NCI-H2029 treated with DMSO at 0.1 percent for 48 hours (cell line): ENCODE measurements around the gene MACF1.
"Not testable (repeated sequence)": the region's sequence is repeated elsewhere in the genome, so short reads cannot be mapped to it uniquely, and the experiment has no call there.

Source experiments
- DNase-seq: peaks from one replicate; lab custom pipeline; 2025; lab: John Stamatoyannopoulos, UW

MACF1 gene

GRCh38 chr1:39204441-39205081, at the start of gene MACF1:
Gene MACF1 (plus strand): TSS chr1:39204695. CDS start chr1:39205023, 328 bp downstream.
- peak; percentile 94 for DNase-seq

GRCh38 chr1:39157304-39157703, 47.2 kb upstream of the MACF1 start:
- no peak for DNase-seq

- DNase-seq = peak; percentile 100
Measured at GRCh38 chr1:39158327-39159086, 46.0 kb upstream of the MACF1 start.

GRCh38 chr1:39159224-39160036, 45.1 kb upstream of the MACF1 start:
- DNase-seq = peak; percentile 93

- DNase-seq = peak; percentile 89
Measured at GRCh38 chr1:39160703-39161102, 43.8 kb upstream of the MACF1 start.

- not testable (repeated sequence) for DNase-seq
Measured at GRCh38 chr1:39161811-39162210, 42.7 kb upstream of the MACF1 start.

GRCh38 chr1:39163469-39163868, 41.0 kb upstream of the MACF1 start:
- DNase-seq = no peak

GRCh38 chr1:39164256-39164655, 40.2 kb upstream of the MACF1 start:
- no peak for DNase-seq

GRCh38 chr1:39165049-39165448, 39.4 kb upstream of the MACF1 start:
- no peak for DNase-seq

- DNase-seq = no peak
Measured at GRCh38 chr1:39165488-39165887, 39.0 kb upstream of the MACF1 start.

GRCh38 chr1:39167632-39168209, 36.8 kb upstream of the MACF1 start:
- peak; percentile 99 for DNase-seq

GRCh38 chr1:39168301-39169080, 36.0 kb upstream of the MACF1 start:
- no peak for DNase-seq

- peak; percentile 100 for DNase-seq
Measured at GRCh38 chr1:39170731-39171667, 33.5 kb upstream of the MACF1 start.

GRCh38 chr1:39173119-39173994, 31.1 kb upstream of the MACF1 start:
- DNase-seq = peak; percentile 98

- DNase-seq = no peak
Measured at GRCh38 chr1:39173995-39174380, 30.5 kb upstream of the MACF1 start.

- DNase-seq = no peak
Measured at GRCh38 chr1:39174390-39175081, 30.0 kb upstream of the MACF1 start.

GRCh38 chr1:39177706-39178105, 26.8 kb upstream of the MACF1 start:
- no peak for DNase-seq

- DNase-seq = no peak
Measured at GRCh38 chr1:39178541-39179431, 25.7 kb upstream of the MACF1 start.
